Lung (tissue), 12 donors: ENCODE data around the gene PFDN5. TPM values are rescaled to one million over a fixed set of nuclear protein-coding genes. Genes with fewer than 3 reads are reported as not detected.
A peak's percentile ranks its signal among the peaks of the same experiment; 100 is the strongest.

Experiments
- ATAC-seq: fragments of 200-7000 bp; cut with Tn5 transposase; one replicate; pipeline ENCODE4 v1.9.1; 2020; ENCODE audit warnings: moderate number of reproducible peaks; ENCODE audit not compliant: insufficient read depth, low FRiP score
- DNase-seq, 3 donors: peaks; one replicate each; pipeline ENCODE4 v3.0.0-alpha.2; 2013 to 2017
- H3K27ac ChIP-seq, 2 donors: one replicate each; pipeline ENCODE4 v1.5.1; 2013; ENCODE audit warnings: mild to moderate bottlenecking in 2 of 2, moderate library complexity in 2 of 2, control low read depth in 1 of 2, inconsistent platforms in 1 of 2, low read depth in 1 of 2, low read length in 1 of 2
- H3K27me3 ChIP-seq, 3 donors: one replicate each; pipeline ENCODE4 v1.5.1; 2013; ENCODE audit warnings: low read length in 2 of 3; ENCODE audit not compliant: control insufficient read depth in 3 of 3, insufficient read depth in 3 of 3
- H3K36me3 ChIP-seq, 4 donors: one replicate each; pipeline ENCODE4 v1.5.1; 2013; ENCODE audit warnings: low read length in 4 of 4, mild to moderate bottlenecking in 1 of 4, moderate library complexity in 1 of 4; ENCODE audit not compliant: control insufficient read depth in 4 of 4, insufficient read depth in 4 of 4
- H3K4me1 ChIP-seq, 5 donors: one replicate each; pipeline ENCODE4 v1.5.1; 2013; ENCODE audit warnings: low read length in 5 of 5, mild to moderate bottlenecking in 2 of 5, moderate library complexity in 1 of 5; ENCODE audit not compliant: control insufficient read depth in 5 of 5, insufficient read depth in 5 of 5
- H3K4me3 ChIP-seq: one replicate; pipeline ENCODE4 v1.5.1; 2013; ENCODE audit warnings: mild to moderate bottlenecking, control low read depth, moderate library complexity
- H3K9ac ChIP-seq, 2 donors: one replicate each; pipeline ENCODE4 v1.5.1; 2013; ENCODE audit warnings: low read length in 2 of 2, control low read depth in 1 of 2; ENCODE audit not compliant: insufficient read depth in 1 of 2
- H3K9me3 ChIP-seq, 4 donors: one replicate each; pipeline ENCODE4 v1.5.1; 2013; ENCODE audit warnings: low read length in 3 of 4, mild to moderate bottlenecking in 1 of 4, moderate library complexity in 1 of 4; ENCODE audit not compliant: control insufficient read depth in 4 of 4, insufficient read depth in 3 of 4
- CTCF ChIP-seq: IDR thresholded peaks from 2 replicates; pipeline ENCODE4 v1.5.1; 2012; ENCODE audit warnings: mild to moderate bottlenecking; ENCODE audit errors: control extremely low read depth, extremely low read depth
- WGBS, 2 donors: extraction: QIAGEN DNeasy Blood & Tissue Kit; methylation state at CpG; one replicate each; pipeline ENCODE4 v1.1.7; 2013; 5-methylcytosine and 5-hydroxymethylcytosine counted together
- polyA plus RNA-seq, 2 donors: library from polyadenylated mRNA; stranded (reverse); fragments of 200-250 nt; gene quantifications; one replicate each; pipeline ENCODE4 v1.2.1, GENCODE V29; 2013
- total RNA-seq, 2 donors: library from RNA; depleted of rRNA in 1 of 2; stranded (reverse); fragments of >200 nt in 1 of 2; gene quantifications; one replicate each; pipeline ENCODE4 v1.2.1, GENCODE V29; 2014 to 2021
- donor health status: control.
- donor health status: control.
- donor health status: Bipolar disorder and iron deficiency.
- donor health status: healthy.
- donor health status: DM: yes; HTN: yes; CAD: no.

PFDN5 gene
- total and polyA plus RNA-seq, 4 donors, result 351 to 1,722 (median 505) TPM

GRCh38 chr12:53298164-53298563 lies 2.8 kb downstream of the PFDN5 start:
- Histone ChIP-seq H3K9ac (no peak overlapping the region), H3K36me3 (peaks cover 2 to 34% (median 12%) of the 10 kb centered on the region in 4 donors), H3K4me1 (peaks cover 5 to 31% (median 10%) of the 10 kb centered on the region in 5 donors), H3K4me3 (no peak overlapping the region), H3K9me3 (no peaks in the 10 kb centered on the region), H3K27ac (no peak overlapping the region), H3K27me3 (no peaks in the 10 kb centered on the region)
- WGBS, 2 donors, result 11 to 24% methylated on average over 5 of the region's 5 CpGs
- DNase-seq, result no peak
- ATAC-seq, result no peak
- TF ChIP-seq CTCF, result no peak

DNA sequence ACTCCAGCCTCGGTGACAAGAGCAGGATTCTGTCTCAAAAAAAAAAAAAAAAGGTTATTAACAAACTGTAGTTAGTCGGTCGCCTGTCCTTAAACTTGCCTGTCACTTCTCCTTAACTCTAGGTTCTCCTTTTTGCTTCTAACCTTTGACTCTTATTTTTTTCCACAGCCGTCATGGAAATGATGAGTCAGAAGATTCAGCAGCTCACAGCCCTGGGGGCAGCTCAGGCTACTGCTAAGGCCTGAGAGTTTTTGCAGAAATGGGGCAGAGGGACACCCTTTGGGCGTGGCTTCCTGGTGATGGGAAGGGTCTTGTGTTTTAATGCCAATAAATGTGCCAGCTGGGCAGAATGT lies 3.7 kb downstream of the PFDN5 start:
- H3K9me3 ChIP-seq, result no peaks in the 10 kb centered on the region
- H3K36me3 ChIP-seq, result peaks cover 2 to 30% (median 12%) of the 10 kb centered on the region in 4 donors
- no peak overlapping the region for H3K4me3 ChIP-seq
- H3K27me3 ChIP-seq, result no peaks in the 10 kb centered on the region
- DNase-seq, result peak in 1 of 3 donors; percentile 35
- ATAC-seq, result no peak
- peaks cover 5 to 31% (median 10%) of the 10 kb centered on the region in 5 donors for H3K4me1 ChIP-seq
- no peak for TF ChIP-seq CTCF
- H3K9ac ChIP-seq, result no peak overlapping the region
- peak overlapping the region; percentile 21 to 66 for H3K27ac ChIP-seq
- 37 to 61% methylated on average over 5 of the region's 5 CpGs for WGBS, 2 donors

DNA sequence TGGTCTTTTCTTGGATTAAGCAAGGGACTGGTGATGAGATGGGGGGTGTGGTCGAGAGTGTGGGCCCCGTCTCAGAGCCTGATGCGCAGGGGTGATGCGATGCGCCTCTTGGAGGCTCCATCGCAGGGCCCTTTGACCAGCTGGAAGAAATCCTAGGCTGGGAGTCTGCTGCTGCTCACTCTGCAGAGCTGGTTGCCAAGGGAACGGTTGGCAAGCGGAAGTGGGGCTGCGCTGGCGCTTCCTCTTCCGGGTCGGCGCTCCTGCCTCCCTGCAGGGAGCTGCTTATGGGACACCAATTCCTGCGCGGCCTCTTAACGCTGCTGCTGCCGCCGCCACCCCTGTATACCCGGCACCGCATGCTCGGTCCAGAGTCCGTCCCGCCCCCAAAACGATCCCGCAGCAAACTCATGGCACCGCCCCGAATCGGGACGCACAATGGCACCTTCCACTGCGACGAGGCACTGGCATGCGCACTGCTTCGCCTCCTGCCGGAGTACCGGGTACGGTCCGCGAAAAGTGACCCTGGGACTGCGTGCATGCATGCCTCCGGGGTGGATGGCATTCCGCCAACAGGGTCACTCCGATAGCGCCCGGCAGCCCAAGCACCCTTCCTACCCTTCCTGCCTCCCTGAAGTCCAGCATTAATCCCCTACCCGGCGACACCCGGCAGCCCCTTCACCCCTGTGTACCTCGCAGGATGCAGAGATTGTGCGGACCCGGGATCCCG lies 4.3 kb downstream of the PFDN5 start, which contains the start of gene MYG1:
Gene MYG1 (plus strand): TSS at position 242 of the 727 bp plus-strand sequence. CDS start 43 bp downstream, at position 285.
- Histone ChIP-seq H3K9ac (peak within 1 kb of the TSS; percentile 51 to 81), H3K27me3 (no peaks in the 10 kb centered on the region), H3K36me3 (peaks cover 2 to 30% (median 12%) of the 10 kb centered on the region in 4 donors), H3K4me3 (peak within 1 kb of the TSS; percentile 62), H3K4me1 (peaks cover 5 to 29% (median 10%) of the 10 kb centered on the region in 5 donors), H3K9me3 (no peaks in the 10 kb centered on the region), H3K27ac (peak within 1 kb of the TSS; percentile 21 to 66)
- peak; percentile 94 to 96 (median 94) for DNase-seq
- 2 to 3% methylated on average over 51 of the region's 51 CpGs for WGBS, 2 donors
- peak; percentile 88 for ATAC-seq
- no peak for TF ChIP-seq CTCF
